Pons (tissue), 1 donor: ENCODE results near the gene TYROBP.
"Not testable (repeated sequence)": the region's sequence is repeated elsewhere in the genome, so short reads cannot be mapped to it uniquely, and the experiment has no call there.

Experiments
- DNase-seq: peaks from one replicate; pipeline ENCODE4 v3.0.0-alpha.2; 2016; ENCODE audit warnings: low spot score

TYROBP gene

DNA sequence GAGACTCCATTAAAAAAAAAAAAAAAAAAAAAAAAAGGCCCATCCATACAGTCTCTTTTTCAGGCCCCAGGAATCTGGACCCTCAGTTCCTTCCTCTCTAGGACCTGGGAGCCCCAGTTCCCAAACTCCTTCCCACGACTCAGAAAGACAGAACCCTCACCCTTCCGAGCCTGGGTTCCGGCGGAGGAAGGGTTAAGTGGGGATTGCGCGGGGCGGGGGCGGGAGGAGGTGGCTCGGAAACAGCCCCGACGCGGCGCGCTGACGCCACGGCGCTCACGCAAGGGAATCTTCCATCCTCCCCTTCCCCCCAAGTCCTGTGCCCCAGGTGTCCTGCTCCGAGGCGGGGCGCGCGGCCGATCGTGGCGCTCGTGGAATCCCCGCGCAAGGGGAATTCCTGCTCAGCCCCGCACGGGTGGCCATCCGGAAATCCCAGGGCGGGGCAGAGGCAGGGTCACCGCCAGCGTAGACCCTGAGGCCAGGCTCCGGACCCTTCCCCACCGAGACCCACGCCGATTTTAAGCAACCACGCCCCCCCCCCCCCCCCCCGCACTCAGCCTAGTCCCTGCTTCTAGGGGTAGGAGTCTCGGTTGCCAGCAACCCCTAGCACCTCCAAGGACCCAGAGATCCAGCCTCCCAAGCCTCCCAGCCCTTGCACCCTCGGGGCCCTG, 8.4 kb downstream of the TYROBP start:
- peak; percentile 64 for DNase-seq

DNA sequence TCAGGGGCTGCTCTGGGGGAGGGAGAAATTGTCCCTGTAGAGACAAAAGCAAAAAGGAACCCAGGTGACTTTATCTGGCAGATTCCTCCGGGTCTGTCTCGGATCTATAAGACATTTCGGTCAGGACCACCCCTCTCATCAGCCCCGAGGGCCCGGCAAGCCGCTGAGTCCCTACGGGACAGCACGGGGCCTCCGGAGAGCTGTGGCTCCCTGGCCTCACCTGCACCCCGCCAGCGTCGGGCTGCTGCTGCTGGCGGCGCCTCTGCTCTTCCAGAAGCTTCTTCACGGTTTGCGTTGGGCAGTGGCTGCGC, 9.6 kb downstream of the TYROBP start:
- DNase-seq = no peak

DNA sequence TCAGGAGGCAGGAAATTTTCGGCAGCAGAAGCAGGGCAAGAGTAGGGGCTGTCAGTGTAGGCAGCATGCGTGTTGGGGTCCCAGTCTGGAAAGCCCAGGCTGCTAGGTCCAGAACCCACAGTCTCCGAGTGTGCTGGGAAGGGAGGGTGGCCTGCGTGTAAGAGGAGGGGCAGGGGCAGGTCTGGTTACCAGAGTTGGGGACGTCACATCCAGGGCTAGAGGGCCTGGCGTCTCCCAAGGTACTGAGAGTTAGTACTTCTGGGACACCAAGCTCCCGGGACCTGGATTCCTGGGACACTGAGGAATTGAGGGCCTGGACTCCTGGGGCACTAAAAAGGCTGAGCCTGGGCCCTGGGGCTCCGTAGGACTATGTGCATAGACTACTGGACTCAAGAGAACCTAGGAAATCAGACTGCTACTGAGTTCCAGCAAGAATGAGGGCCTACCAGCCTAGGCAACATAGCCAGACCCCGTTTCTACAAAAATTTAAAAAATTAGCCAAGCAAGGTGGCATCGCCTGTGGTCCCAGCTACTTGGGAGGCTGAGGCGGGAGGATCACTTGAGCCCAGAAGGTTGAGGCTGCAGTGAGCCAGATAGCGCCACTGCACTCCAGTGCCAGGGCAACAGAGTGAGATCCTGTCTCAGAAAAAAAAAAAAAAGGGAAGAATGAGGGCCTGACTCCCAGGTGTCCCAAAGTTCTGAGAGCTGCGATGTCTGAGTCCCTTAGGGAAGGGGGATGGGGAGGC, 10.2 kb downstream of the TYROBP start:
- DNase-seq = no peak

DNA sequence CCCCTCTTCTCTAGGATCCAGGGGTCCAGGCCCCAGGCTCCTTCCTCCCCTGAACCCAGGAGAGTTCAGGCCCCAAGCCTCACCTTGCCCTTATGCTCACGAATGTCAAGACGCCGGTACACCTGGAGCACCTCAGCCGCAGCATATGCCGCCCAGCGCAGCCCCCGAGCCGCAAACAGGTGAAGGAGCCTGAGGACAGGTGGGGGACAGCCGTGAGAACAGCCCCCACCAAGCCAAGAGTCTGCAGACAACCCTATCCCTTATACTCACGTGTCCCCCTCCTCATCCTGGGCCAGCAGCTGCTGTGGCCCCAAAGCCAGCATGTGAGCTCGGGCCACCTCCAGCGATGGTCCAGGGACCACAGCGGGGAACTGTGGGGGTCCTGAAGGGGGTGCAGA, 11.5 kb downstream of the TYROBP start:
- DNase-seq = no peak

DNA sequence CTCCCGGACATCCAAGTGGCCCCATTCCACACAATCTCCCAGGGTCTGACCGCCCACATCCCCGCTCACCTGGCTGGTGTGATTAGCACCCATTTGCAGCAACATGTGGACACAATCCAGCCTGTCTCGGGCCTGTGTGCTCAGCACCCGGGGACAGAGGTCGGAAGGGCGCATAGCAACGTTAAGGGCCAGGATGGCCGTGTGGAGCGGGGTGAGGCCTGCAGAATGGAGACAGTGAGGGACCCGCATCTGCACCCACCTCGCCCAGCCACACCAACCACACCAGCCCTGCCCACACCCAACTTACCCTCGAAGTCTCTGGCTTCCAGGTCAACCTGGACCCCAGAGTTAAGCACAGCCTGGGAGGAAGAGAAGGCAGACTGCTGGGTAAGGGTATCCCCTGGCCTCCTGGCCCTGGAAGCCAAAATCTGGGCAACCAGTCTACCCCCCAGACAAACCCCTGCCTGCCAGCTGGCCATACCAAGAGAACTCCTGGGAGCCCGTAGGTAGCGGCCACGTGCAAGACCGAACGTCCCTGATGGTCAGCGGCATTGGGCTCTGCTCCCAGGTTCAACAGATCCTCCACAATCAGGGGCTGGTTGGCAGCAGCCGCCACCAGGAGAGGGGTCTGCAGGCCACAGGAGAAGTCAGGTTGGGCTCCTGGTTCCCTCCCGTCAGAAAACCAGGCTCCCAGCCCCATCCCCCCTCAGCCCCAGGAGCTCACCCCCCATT, 12.0 kb downstream of the TYROBP start:
- DNase-seq = no peak

DNA sequence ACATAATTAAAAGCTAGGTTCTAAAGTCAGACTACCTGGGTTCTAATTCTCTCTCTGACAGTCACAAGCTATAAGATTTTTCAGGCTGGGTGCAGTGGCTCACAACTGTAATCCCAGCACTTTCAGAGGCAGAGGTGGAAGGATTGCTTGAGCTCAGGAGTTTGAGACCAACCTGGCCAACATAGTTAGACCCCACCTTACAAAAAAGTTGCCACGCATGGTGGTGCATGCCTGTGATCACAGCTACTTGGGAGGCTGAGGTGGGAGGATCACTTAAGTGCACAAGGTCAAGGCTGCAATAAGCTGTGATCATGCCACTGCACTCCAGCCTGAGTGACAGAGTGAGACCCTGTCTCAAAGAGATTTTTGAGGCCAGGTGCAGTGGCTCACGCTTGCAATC, 13.8 kb downstream of the TYROBP start:
- DNase-seq = no peak

DNA sequence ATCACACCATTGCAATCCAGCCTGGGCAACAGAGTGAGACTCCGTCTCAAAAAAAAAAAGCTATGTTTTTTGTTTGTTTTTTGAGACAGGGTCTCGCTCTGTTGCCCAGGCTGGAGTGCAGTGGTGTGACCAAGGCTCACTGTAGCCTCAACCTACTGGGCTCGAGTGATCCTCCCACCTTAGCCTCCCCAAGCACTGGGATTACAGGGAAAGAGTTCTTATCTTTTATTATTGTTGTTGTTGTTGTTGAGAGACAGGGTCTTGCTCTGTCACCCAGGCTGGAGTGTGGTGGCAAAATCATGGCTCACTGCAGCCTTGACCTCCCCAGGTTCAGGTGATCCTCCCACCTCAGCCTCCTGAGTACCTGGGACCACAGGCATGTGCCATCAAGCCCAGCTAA, 16.3 kb downstream of the TYROBP start:
- DNase-seq = not testable (repeated sequence)

DNA sequence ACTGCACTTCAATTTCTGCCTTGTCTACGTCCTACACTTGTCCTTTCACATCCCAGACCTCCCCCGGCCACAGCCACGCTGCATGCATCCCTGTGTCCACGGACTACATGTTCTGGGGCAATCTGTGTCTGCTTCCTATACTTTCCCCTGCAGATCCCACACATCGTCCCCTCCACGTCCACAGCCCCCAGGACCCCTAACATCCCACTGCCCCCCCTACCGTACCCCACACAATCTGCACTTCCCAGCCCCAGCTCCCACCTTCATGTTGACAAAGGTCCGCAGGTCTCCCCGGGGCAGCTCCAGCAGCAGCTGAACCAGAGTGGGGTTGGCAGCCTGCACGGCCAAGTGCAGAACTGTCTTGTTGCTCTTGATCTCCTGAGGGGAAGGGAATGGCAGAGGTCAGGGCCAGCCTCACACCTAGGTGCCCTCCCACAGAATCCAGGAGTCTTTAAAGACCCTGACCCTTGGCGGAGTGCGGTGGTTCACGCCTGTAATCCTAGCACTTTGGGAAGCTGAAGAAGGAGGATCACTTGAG, 17.9 kb downstream of the TYROBP start:
- no peak for DNase-seq

DNA sequence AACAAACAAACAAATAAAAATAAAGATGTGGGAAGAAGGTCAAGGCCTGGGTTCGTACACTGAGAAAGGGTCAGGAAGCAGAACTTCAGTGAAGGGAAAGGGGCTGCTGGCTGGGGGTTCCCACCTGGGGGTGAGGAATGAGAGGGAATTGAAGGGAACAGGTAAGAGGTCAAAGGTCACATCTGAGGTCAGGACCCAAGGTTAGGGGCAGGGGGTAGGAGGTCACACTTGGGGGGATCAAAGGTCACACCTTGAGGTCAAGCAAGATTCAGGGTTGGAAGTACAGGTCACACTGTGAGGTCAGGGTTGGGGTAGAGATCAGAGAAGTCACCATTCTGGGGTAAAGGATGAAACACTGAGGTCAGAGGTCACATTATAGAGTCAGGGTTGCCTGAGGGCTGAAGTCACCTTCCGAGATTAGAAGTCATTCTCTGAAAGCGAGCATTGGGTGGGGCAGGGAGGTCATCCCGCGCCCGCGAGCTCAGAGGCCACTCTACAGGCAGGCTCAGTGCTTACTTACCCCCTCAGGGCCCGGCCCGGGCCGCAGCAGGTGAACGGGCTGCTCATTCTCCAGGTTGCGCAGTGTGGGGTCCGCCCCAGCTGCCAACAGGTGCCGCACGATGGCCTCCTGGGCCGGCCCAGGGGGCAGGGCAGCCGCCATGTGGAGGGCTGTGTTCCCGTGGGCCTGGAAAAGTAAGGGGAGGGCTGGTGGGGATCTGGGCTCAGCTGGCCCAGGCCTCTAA, 18.6 kb downstream of the TYROBP start:
- no peak for DNase-seq

DNA sequence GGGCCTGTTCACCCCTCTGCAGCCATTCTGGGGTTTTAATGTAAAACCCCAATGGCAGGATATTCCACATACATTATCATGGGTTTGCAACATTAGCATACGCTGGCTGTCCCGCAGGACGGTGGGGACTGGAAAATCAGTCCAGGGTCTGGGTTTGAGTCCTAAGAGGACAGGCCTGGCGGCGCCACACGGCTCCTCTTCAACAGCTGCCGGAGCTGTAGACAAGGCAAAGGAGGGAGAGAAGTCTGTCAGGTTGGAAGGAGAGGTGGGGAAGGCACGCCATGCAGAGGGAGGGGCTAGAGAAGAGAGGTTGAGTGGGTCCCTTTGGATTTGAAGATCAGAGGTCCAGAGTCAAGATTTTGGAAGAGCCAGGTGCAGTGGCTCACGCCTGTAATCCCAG, 19.7 kb downstream of the TYROBP start:
- DNase-seq = no peak

DNA sequence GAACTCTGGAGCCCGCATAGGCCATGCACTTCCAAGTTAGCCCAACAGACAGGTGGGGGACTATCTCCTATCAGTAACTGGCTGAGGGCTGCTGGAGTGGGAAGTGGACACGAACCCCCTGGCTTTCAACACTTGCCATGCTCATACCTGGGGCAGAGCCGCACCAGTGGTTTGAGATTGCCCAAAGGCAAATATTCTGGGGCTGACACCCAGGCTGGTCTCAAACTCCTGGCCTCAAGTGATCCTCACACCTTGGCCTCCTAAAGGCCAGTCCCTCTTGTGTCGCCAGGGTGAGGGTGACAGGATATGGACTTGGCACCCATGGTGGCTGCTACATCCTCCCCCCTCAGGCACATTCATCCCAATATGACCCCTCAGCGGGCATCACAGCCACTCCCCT, 20.9 kb downstream of the TYROBP start:
- DNase-seq = no peak

DNA sequence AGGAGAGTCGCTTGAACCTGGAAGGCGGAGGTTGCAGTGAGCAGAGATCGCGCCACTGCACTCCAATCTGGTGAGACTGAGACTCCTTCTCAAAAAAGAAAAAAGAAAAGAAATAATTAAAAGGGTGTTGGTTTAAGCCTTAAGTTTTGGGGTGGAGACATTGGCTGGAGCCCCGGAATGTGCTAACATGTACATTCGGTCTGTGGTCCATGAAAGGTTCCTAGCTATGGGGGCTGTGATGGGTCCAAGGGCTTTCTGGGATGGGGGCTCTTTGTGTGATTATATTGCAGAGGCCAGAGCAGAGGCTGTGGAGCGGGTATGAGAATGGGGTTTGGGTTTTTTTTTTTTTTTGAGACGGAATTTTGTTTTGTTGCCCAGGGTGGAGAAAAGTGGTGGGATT, 22.2 kb downstream of the TYROBP start:
- no peak for DNase-seq

DNA sequence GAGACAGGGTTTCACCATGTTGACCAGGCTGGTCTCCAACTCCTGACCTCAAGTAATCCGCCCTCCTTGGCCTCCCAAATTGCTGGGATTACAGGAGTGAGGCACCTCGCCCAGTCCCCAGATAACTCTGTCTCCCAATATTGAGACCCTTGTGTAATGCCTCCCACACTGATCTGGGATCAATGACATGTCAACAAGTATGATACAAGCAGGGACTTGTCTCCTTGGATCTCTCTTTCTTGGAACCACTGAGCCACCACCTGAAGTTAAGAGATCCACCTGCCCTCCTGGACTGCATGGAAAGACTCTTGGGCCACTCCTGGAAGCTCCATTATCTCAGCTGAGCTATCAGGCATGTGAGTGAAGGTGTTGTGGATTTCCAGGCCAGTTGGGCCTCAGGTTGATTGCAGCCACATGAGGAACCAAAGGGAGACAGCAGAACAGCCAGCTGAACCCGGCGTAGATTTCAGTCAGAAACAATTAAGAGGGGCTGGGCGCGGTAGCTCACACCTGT, 22.8 kb downstream of the TYROBP start:
- DNase-seq = no peak

DNA sequence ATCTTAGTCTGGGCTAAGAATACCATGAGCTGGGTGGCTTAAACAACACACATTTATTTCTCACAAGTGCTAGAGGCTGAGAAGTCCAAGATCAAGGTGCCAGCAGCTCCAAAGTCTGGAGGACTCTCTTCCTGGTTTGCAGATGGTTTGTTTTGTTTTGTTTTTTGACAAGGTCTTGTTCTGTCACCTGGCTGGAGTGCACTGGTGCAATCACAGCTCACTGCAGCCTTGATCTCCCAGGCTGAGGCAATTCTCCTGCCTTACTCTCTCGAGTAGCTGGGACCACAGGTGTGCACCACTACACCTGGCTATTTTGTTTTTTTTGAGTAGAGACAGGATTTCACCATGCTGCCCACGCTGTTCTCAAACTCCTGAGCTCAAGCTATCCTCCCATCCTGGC, 24.2 kb downstream of the TYROBP start:
- DNase-seq = no peak

DNA sequence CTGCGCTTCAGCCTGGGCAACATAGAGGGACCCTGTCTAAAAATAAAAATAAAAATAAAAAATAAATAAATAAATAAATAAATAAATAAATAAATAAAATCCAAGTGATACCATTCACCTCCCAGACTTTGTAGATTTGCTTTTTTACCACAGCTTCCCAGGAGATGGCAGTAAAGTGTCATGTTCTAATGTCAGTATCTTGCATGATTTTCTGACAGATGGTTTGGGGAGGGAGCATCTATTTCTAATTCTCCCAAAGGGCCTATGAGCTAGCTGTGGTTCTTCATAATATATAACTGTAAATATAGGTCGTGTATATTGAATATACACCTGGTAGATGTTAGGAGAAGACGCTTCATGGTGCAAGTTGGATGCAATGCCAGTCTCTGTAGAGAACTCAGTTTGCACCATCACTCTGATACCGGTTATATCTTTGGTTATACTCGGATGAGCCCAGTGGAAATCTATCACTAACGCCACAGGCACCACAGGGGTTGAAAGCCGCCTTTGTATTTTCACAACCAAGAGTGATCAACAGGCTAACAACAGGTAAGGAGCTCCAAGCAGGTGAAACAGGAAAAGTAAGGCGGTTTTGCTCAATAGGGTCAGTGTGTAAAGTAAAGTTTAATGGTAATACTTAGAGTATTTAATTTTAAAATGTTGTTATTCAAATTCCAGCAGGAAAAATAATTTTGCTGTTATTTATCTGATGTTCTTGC, 25.8 kb downstream of the TYROBP start:
- peak; percentile 96 for DNase-seq

DNA sequence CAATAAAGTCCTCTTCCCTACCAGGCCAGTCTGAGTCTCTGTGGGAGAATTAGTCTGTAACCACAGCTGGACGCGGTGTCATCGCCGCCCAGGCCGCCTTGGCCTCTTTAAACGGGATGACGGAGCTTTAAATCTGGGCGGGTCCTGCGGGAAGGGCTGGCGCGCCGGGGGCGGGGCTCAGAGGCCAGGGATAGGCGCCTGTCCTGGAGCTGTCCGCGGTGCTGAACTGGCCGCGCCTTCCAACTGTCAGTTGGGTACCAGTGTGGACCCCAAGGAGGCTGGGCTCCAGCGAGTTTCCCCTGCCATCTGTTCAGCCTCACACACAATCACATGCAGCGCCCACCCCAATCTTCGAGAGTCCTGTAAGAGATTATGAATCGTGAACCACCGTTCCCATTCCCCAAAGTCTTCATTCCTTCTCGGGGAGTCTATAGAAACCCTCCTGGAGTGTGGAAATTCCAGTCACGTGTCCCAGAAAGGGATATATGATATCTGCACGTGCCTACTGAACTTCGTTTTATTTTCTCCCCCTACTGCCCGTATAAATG, 28.3 kb downstream of the TYROBP start:
- peak; percentile 78 for DNase-seq

DNA sequence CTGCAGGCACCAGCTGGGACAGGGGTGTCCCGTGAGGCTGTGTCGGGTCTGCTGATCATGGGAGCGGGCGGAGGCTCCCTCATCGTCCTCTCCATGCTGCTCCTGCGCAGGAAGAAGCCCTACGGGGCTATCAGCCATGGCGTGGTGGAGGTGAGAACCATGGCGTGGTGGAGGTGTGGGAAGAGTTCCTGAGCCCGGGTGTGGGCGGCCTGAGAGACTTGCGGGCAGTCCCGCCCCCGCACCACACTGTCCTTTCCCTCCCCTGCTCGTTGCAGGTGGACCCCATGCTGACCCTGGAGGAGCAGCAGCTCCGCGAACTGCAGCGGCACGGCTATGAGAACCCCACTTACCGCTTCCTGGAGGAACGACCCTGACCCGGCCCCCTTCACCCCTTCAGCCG, 29.0 kb downstream of the TYROBP start:
- no peak for DNase-seq

DNA sequence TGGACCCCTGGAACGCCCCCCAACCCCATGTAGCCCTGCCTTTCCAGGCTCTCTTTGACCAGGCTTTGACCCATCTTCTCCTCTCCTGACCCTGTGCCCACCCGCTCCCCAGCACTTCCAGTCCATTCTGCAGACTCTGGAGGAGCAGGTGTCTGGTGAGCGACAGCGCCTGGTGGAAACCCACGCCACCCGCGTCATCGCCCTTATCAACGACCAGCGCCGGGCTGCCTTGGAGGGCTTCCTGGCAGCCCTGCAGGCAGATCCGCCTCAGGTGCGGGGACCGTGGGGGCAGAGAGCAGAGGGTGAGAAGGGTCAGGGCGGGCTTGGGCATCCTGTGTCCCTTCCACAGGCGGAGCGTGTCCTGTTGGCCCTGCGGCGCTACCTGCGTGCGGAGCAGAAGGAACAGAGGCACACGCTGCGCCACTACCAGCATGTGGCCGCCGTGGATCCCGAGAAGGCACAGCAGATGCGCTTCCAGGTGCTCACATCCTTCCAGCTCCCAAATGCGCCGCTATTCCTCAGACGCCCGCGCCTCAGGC, 33.6 kb downstream of the TYROBP start:
- DNase-seq = no peak

DNA sequence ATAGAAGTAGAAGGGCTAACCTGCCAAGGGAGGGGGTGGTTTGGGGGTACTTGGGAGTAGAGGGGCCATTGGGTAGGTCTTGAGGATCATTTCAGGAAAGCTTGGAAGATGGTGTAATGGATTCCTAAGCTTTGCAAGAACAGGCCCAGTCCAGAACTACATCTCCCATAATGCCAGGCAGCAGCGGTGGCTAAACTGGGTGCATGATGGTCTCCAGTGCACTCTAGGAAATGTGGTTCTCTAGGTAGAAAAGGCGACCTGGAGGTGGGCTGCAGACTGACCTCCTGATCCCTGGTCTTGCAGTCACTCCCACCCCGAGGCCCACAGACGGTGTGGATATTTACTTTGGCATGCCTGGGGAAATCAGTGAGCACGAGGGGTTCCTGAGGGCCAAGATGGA, 35.9 kb downstream of the TYROBP start:
- DNase-seq = no peak

DNA sequence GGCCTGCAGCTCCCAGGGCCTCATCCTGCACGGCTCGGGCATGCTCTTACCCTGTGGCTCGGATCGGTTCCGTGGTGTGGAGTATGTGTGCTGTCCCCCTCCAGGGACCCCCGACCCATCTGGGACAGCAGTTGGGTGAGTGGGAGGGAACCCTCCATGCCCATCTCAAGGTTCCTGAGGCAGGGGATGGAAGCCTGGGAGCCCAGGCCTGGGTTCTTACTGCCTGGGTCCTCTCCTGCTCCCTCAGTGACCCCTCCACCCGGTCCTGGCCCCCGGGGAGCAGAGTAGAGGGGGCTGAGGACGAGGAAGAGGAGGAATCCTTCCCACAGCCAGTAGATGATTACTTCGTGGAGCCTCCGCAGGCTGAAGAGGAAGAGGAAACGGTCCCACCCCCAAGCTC, 36.5 kb downstream of the TYROBP start:
- no peak for DNase-seq

DNA sequence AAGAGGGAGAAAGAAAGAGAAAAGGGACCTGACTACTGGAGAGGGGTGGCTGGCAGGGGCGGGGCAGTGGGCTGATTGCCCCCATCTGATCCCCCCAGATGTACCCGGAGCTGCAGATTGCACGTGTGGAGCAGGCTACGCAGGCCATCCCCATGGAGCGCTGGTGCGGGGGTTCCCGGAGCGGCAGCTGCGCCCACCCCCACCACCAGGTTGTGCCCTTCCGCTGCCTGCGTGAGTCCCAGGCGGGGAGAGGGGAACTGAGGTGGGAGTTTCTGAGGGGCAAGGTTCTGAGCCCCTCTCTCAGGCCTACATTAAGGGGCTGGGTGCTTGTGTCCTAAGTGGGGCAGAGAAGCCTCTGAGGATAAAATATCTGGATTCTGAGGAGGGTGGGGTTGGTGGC, 37.3 kb downstream of the TYROBP start:
- DNase-seq = no peak
